Renal pelvis (tissue), 4 donors: ENCODE results near the gene DDX42. TPM values are rescaled to one million over a fixed set of nuclear protein-coding genes. Genes with fewer than 3 reads are reported as not detected.
A peak's percentile ranks its signal among the peaks of the same experiment; 100 is the strongest.
"Not testable (repeated sequence)": the region's sequence is repeated elsewhere in the genome, so short reads cannot be mapped to it uniquely, and the experiment has no call there.

ENCODE experiments used
- DNase-seq: peaks from one replicate; pipeline ENCODE4 v3.0.0-alpha.2; 2013
- polyA plus RNA-seq, 3 donors: library from polyadenylated mRNA; unstranded; fragments of 120-200 nt; gene quantifications; one replicate each; pipeline ENCODE4 v1.2.1, GENCODE V29; 2013; ENCODE audit not compliant: insufficient read length in 3 of 3

Gene DDX42
- polyA plus RNA-seq, 3 donors, result 158 to 225 (median 211) TPM

DNA sequence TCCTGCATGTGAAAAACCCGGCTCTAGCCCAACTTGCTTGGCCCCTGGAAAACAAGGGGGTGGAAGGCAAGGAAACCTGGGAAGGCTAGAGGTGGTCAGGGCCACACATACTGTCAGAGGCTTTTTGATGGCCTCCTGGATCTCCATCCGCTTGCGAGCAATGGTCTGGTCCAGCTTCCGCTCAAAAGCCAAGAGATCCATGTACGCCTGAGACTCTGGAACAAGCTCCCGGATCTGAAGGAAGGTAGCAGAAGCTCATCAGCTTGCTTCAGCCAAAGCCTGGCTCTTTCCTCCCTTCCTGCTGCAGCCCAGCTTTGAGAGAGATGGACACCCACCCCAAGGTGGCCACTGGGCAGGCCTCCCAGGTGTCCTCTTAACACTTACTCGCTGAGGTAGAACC lies 62.8 kb downstream of the DDX42 start:
- no peak for DNase-seq

DNA sequence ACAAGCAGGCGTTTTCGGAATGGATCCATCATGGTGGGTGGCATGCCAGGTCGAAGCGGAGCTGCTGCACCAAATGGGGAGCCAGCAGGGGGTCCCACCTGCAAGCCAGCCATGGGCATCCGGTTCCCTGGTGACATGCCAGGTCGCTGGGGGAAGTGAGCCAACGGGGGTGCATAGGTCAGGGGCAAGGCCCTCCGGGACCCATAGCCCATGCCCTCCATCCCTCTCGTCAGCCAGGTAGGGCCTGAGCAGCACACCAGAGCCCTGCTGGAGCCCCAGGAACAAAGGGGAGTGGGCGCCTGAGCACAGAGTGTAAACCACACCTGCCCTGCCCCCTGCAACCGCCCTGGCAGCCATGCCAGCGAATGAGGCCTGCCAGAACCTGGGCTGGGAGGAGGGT lies 63.5 kb downstream of the DDX42 start:
- DNase-seq, result no peak

DNA sequence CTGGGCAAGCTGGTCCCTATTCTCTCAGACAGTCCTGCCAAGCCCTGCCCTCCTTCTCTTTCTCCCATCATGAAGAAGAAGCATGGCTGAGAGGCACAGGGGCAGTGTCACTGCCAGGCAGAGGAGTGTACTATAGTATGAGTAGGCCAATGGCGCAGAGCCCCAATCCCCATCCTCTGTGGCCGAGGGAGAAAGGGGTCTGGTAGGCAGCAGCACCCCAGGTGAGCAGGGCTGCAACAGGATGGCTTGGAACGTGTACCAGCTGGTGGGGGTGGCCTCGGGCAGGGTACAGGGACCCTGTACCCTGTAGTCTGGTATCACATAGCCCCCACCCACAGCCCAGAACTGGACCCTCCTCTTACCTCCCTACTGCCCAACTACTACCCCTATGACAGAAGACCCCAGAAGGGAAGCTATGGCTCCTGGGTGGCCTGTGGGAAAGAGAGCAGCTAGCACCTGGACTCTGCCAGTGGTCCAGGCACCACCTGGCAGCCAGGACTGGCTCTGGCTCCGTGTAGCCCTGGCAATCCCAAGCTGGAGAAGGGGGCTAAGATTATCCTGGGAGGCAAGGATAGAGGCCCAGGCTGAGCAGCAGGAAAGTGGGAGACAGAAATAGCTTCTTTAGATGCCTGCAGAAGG lies 64.1 kb downstream of the DDX42 start:
- no peak for DNase-seq

DNA sequence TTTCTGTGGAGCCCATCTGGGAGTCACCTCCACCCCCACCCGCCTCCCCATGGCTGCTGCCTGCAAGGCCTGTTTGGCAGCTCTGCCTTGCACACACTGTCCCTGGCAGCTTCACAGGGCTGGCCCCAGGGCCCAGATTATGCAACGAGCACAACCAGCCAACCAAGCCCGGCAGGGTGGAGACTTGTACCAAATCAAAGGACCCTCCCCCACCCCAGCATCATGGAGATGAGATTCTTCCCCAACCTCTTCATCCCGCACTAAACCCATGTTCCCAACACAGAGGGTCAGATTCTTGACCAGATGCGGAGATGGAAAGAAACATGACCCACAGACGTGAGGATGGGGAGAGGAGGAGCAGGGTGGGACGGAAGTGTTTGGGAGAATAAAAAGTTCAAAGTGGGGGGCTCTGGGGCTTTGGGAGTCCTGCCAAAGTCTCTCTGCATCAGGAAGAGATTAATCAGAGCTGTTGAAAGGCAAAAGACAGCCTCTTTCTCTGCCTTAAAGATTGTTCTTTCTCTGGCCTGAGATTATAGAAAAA lies 64.7 kb downstream of the DDX42 start:
- peak; percentile 41 for DNase-seq

DNA sequence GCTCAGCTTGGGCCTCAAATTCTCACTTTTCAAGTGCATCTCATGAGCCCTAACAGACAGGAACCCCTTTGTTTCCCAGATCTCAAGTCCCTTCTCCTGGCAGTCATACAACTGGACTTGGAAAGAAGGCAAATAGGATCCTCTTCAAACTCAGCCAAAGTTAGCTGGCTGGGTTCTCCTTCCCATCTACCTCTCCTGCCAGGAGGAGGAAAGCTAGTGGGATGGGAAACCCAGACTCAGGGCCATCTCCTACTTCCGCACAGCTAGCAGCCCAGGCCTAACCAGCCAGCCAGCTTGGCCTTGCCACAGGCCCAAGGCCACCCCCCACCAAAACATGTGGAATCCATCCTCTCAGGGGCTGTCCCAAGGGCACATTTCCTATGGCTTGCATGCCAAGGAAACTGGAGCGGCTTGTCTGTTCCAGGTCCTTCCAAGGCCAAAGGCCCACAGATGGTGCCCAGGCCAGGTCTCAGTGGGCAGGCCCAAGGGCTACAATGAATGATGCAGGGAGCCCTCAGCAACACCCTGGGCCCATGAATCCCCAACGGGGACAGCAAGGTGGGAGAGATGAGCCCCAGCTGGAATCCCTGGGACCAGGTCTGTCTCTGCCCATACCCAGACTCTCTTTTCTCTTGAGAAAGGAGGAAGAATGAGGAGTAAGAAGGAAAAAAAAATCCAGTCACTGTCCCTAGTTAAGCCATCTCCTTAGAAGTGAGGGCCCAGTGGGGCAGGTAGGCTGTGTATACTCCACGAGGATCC lies 66.8 kb downstream of the DDX42 start:
- DNase-seq, result no peak

DNA sequence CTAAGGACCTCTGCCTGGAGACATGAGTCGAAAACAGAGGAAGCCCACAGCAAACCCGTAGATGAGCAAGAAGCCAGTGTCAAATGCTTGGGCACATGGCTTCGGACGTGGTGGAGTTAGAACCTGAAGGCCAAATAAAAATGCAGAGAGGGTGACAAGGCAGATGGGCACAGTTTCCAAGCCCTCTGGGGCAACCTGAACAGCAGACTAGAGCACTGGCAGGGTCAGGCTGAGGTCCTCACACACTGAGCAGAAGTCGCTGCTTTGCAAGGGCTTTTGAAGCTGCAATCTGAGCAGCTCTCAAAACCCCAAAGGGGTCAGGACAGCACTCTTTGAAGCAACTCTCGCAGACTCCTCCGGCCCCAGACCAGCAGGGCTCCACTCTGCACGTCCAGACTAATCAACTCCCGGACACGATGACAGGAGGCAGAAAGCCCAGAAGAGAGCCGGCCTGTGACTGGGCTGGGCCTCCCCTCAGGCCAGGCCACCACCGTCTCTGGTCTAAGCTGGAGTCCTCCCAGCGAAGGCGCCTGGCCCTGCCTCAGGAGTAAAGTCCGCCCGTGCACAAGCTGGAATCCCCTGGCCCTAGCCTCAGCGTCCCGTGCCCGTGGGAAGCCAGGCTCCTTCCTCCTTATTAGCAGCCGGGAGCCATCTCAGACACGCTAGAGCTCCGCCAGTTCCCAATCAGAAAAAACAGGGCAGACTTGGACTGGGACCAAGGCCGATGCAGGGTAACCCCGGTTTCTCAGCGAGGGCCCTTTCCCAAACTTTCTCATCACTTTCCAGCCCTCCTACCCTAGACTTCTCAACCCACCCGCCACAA lies 67.6 kb downstream of the DDX42 start:
- peak; percentile 30 for DNase-seq

DNA sequence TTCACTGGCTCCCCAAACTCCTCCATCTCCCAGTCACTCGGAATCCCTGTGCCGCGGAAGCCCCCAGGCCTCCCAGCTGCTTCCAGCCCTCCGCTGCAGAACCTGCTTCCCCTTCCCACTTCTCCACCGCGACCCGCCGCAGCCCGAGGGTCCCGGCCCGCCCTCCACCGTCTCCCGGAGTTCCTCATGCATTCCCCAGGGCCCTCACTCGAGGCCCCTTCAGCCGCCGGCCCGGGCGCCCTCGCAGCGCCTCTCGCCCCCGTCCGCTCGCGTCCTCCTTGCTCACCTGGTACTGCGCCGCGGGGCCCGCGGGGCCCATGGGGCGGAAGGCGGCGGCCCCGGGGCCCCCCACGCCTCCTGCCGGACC lies 68.2 kb downstream of the DDX42 start:
- peak; percentile 36 for DNase-seq

DNA sequence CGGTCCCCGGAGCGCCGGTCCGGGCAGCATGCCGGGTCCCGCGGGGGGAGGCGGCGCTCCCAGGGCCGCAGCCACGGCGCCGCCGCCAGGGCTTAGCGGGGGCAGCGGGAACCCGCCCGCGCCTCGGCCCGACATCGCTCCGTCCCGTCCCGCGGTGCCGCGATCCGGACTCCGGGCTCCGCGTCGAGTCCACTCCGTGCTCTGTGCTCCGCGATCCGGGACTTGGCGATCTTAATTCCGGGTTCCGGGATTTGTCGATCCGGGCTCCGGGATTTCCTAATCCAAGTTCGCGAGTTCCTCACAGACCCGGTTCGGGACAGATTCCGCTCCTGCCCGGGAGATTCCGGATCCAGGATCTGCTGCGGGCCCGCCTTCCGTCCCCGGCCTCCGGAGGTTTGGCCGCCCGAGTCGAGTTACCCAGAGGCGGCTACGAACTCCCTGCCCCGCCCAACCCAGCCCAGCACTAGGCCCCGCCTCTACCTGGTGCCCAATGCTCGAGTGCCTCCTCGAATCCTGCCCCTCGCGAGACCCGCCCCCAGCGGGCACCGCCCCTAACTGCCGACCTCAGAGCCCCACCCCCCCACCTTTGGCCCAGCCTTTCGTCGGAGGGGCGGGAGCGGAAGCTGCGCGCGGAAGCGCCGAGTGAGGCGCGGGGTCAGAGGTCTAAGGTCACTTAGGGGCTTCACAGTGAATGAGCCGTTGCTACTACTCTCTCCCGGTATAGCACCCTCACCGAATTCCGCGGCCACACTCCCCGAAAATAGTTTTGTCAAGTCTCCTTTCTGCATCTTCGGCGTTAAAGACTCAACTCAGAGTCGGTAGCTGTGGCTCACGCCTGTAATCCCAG lies 68.8 kb downstream of the DDX42 start, which contains the start of gene SMARCD2:
TSS of gene SMARCD2 (minus strand) at position 146 of the 847 bp plus-strand sequence. CDS start at position 135, 11 bp downstream.
- DNase-seq, result peak; percentile 99

DNA sequence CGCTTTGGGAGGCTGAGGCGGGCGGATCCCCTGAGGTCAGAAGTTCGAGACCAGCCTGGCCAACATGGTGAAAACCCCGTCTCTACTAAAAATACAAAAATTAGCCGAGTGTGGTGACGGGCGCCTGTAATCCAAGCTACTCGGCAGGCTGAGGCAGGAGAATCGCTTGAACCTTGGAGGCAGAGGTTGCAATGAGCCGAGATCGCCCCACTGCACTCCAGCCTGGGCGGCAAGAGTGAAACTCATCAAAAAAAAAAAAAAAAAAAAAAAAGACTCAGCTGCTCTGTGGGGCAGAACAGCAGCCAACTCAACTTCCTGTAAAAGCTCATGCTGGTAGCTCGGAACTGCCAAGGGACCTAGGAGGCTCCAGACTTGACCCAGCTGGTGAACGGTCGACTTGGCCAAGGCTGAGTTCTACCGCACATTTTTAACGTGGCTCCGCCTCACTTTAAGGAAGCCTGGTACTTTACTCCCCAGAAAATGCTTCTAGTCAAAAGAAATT lies 69.5 kb downstream of the DDX42 start:
- peak; percentile 44 for DNase-seq

DNA sequence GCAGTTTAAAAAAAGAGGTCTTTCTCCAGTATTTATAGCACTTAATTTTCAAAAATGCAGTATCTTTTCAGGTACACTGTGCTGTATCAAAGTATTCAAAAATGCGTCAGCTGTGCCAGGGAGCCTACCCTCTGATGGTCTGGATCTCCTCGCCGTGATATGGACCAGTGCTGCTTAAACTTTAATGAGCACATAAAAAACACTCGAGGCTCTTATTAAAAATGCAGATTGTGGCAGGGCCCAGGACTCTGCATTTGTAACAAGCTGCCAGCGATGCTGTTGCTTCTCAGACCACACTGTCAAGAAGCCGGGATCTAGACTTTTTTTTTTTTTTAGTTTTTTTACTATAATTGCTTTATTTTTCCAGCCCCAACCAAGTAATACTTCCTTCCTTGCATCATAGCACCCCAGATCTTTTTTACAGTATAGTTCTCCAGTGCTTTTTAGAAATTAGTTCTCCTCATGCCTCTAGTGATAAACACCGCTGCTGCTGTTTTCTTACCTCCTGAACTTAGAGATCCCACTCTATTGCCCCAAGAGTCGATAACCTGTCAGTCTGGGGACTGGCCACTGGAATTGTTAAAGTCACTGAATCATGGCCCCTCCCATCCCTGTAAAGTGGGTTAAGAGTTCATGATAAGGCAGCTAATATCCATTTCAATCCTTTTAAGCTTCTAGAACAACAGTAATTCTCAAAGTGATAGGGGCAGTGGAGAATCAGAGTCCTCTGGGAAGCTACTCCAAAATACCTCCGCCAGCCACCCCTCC lies 70.1 kb downstream of the DDX42 start:
- DNase-seq, result no peak

DNA sequence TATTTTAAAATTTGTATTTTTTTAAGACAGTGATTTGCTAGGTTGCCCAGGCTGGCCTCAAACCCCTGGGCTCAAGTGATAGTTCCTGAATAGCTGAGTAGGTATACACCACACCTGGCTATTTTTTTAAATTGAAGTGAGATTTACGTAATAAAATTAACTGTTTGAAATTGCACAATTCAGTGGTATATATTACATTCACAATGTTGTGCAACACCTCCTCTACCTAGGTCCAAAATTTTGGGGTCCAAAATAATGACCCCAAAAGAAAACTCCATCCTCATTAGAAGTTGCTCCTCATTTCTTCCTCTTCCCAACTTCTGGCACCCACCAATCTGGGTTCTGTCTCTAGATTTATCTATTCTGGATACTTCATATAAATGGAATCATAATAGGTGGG lies 71.5 kb downstream of the DDX42 start:
- no peak for DNase-seq

DNA sequence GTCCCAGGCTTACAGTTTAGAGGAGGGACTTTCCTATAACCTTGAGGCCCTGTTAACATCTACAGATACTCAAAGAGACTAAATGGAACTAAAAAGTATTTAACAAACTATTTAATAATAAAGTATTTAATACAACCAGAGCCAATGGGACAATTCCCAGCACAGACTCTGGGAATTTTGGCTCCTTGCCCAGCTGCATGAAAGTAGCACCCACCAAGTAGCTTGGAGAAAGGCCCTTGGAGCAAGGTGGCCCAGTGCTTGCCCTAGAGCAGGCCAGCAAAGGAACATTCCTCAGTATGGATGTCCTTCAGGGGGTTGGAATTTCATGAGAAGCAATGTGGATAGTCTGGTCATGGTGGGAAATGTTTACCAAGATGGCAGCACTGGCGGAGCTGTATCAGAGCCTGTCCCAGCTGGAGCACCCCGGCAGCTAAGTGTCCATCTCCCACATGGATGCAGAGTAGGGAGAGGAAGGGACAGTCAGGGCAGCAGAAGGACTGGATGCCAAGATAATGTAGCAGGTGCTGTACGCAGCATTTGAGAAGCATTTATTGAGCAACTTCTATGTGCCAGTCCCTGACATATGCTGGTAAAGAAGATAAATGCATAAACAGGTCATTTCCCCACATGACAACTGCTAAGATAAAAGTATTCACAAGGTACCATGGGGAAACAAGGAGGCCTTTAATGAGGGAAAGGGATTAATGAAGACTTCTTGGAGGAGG lies 73.7 kb downstream of the DDX42 start:
- DNase-seq, result no peak

DNA sequence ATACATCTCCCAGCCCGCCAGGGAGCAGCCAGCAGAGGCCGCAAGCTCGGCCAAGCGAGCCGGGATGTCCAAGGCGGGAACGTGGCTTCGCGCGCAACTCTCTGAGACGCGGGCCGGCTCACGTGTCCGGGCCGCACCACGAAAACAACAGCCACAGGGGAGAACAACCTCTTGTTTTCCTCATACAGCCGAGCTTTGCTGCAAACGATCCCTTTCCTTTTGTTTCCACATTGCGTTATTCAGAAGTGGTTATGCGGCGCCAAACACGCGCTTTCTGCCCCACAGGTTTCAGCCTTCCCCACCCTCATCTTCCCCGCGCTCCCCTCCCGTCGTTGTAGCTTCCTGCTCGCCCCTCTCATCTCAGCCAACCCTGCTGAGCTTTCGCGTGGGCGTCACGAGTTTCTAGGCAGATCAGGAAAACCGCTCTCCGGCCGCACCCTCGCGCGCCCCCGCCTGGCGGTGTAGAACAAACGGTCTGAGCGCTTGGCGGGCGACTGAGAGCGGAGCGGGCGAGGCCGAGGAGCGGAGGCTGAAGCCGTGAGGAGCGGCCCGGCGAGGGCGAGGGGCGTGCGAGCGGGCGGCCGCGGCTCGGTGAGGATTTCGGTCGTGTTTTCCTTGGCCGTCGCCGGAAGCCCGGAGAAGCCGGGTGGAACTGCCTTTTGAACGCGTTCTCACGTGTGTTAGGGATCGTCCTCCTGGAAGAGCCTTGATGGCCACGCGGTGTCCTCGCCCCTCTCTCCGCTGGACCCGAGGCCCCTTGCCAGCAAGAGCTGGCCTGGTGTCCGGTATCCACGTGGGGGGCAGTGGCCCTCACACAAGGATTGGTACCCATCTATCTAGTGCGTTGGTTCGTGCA lies 75.1 kb downstream of the DDX42 start:
- peak; percentile 87 for DNase-seq

DNA sequence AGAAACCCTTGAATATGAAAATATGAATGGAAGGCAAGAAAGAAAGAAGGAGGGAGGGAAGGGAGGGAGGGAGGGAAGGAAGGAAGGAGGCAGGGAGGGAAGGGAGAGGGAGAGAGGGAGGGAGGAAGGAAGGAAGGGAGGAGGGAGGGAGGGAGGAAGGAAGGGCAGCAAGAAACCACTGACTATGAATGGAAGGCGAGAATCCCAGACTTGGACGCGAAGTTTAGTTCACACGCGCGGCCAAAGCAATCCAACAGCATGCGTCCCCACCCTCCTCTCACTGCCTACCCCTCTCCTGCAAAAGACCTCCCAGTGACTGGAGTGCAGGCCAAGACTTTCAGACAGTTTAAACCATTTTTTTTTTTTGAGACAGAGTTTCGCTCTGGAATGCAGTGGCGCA lies 76.4 kb downstream of the DDX42 start:
- no peak for DNase-seq

DNA sequence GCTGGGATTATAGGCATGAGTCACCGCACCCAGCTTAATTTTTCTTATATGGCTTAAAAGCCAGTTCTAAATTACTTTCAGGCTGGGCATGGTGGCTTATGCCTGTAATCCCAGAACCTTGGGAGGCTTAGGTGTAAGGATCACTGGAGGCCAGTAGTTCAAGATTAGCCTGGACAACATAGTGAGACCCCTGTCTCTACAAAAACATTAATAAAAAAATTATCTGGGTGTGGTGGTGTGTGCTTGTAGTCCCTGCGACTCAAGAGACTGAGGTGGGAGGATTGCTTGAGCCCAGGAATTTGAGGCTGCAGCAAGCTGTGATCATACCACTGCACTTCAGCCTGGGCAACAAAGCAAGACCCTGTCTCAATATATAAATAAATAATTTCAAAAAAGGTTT lies 79.3 kb downstream of the DDX42 start:
- DNase-seq, result no peak

DNA sequence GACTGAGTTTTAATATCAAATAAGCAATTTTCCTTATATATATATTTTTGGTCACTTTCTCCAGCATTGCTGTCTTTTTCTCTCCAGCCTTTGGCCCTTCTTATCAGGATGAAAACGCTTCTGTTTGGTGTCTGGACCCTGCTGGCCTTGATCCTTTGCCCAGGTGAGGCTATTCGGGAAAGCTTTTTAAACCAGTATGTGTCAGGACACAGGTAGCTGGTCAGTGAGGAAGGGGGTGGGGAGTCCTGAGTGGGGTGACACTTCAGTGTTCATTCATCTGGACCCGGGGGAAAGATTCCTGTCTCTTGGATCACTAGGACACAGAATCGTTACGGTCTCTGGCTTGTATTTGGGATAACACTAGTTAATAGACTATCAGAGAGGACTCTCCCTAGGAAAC lies 80.7 kb downstream of the DDX42 start:
- DNase-seq, result no peak

DNA sequence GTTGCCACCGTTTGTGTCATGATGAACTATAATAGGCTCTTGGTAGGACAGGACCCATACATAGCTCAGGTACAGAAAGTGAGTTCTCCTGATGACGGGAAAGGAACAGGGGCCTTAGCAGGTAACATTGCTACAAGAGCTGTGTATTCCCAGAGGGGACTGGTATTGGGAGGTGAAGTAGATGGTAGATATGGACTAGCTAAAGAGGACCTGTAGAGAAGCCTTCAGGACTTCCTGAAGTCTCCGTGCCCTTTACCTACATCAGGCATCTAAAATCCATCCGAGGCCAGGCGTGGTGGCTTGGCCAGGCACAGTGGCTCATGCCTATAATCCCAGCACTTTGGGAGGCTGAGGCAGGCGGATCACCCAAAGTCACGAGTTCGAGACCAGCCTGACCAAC lies 81.2 kb downstream of the DDX42 start:
- DNase-seq, result no peak

DNA sequence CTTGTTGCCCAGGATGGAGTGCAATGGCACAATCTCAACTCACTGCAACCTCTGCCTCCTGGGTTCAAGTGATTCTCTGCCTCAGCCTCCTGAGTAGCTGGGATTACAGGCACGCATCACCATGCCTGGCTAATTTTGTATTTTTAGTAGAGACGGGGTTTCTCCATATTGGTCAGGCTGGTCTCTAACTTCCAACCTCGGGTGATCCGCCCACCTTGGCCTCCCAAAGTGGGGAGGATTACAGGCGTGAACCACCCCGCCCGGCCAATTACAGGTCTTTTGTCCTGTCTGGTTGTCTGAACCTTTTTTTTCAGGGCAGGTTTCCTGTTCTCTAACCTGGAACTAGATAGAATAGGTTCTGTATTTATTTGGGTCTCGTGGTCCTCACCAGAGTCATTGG lies 82.5 kb downstream of the DDX42 start:
- DNase-seq, result not testable (repeated sequence)

DNA sequence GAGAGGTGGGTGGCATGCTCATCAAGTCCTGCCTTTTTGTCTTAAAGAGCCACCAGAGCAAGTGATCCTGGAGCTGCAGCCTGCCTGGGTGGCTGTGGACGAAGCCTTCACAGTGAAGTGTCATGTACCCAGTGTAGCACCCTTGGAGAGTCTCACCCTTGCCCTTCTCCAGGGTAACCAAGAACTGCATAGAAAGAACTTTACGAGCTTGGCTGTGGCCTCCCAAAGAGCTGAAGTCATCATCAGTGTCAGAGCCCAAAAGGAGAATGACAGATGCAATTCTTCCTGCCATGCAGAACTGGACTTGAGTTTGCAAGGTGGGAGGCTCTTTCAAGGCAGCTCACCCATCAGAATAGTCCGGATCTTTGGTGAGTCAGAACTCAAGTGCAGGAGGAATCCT lies 85.3 kb downstream of the DDX42 start:
- no peak for DNase-seq
